ENCODE results near the gene HCN1.
"Not testable (repeated sequence)": the region's sequence is repeated elsewhere in the genome, so short reads cannot be mapped to it uniquely, and the experiment has no call there.

HCN1 gene

GRCh38 chr5:45677524-45677923 is 18.7 kb downstream of the HCN1 start:
- Mint-ChIP-seq H3K27ac (no peak overlapping the region), H3K27me3 (no peaks in the 10 kb centered on the region), H3K4me3 (no peak overlapping the region), H3K36me3 (no peaks in the 10 kb centered on the region), H3K9me3 (peaks cover 4% of the 10 kb centered on the region), H3K4me1 (no peaks in the 10 kb centered on the region)
- DNase-seq (ENCODE audit: low spot score in 2 of 2) = no peak
- no peak for ATAC-seq (ENCODE audit: low read depth)

- DNase-seq (ENCODE audit: low spot score in 2 of 2) (no peak), ATAC-seq (ENCODE audit: low read depth) (no peak)
- Mint-ChIP-seq H3K4me3 (no peak overlapping the region), H3K36me3 (no peaks in the 10 kb centered on the region), H3K27ac (no peak overlapping the region), H3K4me1 (no peaks in the 10 kb centered on the region), H3K27me3 (no peaks in the 10 kb centered on the region), H3K9me3 (peaks cover 8% of the 10 kb centered on the region)
Observed at GRCh38 chr5:45672271-45672670, 23.9 kb downstream of the HCN1 start.

- H3K9me3 Mint-ChIP-seq = peaks cover 3% of the 10 kb centered on the region
- DNase-seq (ENCODE audit: low spot score in 2 of 2) (no peak), ATAC-seq (ENCODE audit: low read depth) (no peak)
- no peak overlapping the region for H3K27ac Mint-ChIP-seq
- H3K4me1 Mint-ChIP-seq = no peaks in the 10 kb centered on the region
- no peaks in the 10 kb centered on the region for H3K36me3 Mint-ChIP-seq
- no peak overlapping the region for H3K4me3 Mint-ChIP-seq
- H3K27me3 Mint-ChIP-seq = no peaks in the 10 kb centered on the region
Observed at GRCh38 chr5:45648744-45649143, 47.4 kb downstream of the HCN1 start.

- H3K4me1 Mint-ChIP-seq = no peaks in the 10 kb centered on the region
- H3K27me3 Mint-ChIP-seq = no peaks in the 10 kb centered on the region
- H3K4me3 Mint-ChIP-seq = no peak overlapping the region
- no peaks in the 10 kb centered on the region for H3K36me3 Mint-ChIP-seq
- no peak overlapping the region for H3K27ac Mint-ChIP-seq
- DNase-seq (ENCODE audit: low spot score in 2 of 2) (no peak), ATAC-seq (ENCODE audit: low read depth) (no peak)
- peaks cover 4% of the 10 kb centered on the region for H3K9me3 Mint-ChIP-seq
Observed at GRCh38 chr5:45643056-45643455, 53.1 kb downstream of the HCN1 start.

DNA sequence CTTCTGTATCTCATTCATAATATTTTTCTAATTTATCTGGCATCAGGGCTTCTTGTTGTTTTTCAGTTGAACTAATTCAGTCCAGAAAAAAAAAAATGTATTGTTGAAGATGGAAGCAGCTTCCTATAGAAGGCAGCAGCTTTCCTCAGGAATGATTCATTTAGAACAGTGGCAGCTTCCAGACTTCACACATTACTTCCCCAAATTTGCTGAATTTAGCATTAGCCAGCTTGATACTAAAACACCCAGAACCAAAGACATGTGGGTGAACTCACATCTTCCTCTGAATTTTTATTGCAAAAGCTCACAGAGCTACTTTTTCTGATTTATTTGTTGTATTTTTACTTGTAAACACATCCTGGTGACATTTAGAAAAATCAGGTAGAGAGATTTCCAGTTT is 53.8 kb downstream of the HCN1 start:
- Mint-ChIP-seq H3K9me3 (peaks cover 7% of the 10 kb centered on the region), H3K4me1 (no peaks in the 10 kb centered on the region), H3K27me3 (no peaks in the 10 kb centered on the region), H3K36me3 (no peaks in the 10 kb centered on the region), H3K27ac (no peak overlapping the region), H3K4me3 (no peak overlapping the region)
- ATAC-seq (ENCODE audit: low read depth) (no peak), DNase-seq (ENCODE audit: low spot score in 2 of 2) (no peak)

DNA sequence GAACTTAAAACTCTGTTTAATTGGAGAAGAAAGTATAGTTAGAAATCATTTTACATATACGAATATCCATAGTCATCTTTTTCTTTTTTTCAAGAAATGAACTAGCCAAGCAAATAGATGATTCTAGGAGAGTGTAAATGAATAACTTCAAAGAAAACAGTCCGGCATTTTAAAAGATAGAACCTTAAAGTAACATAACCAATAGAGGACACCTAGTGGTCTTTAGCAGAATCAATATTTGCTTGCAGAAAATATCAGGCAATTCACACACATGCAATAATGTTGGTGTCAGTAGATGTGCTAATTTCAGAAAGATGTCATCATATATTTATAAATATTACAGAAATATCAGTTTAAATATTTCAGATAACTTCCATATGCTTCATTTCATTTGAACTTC is 57.1 kb downstream of the HCN1 start:
- no peak for ATAC-seq (ENCODE audit: low read depth)
- Mint-ChIP-seq H3K27ac (no peak overlapping the region), H3K4me3 (no peak overlapping the region), H3K9me3 (peaks cover 10% of the 10 kb centered on the region), H3K4me1 (no peaks in the 10 kb centered on the region), H3K36me3 (no peaks in the 10 kb centered on the region), H3K27me3 (no peaks in the 10 kb centered on the region)
- DNase-seq (ENCODE audit: low spot score in 2 of 2) = no peak

- Mint-ChIP-seq H3K27me3 (no peaks in the 10 kb centered on the region), H3K4me3 (no peak overlapping the region), H3K27ac (no peak overlapping the region), H3K36me3 (no peaks in the 10 kb centered on the region), H3K9me3 (peaks cover 4% of the 10 kb centered on the region), H3K4me1 (no peaks in the 10 kb centered on the region)
- no peak for ATAC-seq (ENCODE audit: low read depth)
- no peak for DNase-seq (ENCODE audit: low spot score in 2 of 2)
Observed at GRCh38 chr5:45627076-45627656, 69.0 kb downstream of the HCN1 start.

DNA sequence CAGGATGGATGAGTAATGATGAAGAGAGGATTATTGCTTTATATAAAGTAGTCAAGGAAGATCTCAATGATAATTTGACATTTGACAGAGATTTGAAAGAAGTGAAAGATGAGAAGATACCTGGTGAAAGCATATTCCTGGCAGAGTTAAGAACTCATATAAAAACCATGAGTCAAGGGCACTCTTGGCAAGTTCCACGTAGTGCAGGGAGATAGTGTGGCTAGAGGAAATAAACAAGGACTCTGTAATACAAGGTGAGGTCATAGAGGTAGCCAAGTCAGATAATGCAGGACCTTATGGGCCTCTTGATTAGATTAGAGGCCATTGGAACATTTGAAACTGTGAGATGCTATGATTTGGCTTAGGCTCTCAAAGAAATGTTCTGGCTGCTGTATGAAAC is 72.3 kb downstream of the HCN1 start:
- Mint-ChIP-seq H3K36me3 (no peaks in the 10 kb centered on the region), H3K4me3 (no peak overlapping the region), H3K27ac (no peak overlapping the region), H3K4me1 (no peaks in the 10 kb centered on the region), H3K27me3 (no peaks in the 10 kb centered on the region), H3K9me3 (peaks cover 4% of the 10 kb centered on the region)
- DNase-seq (ENCODE audit: low spot score in 2 of 2) (no peak), ATAC-seq (ENCODE audit: low read depth) (no peak)

- ATAC-seq (ENCODE audit: low read depth) (no peak), DNase-seq (ENCODE audit: low spot score in 2 of 2) (no peak)
- H3K9me3 Mint-ChIP-seq = peaks cover 10% of the 10 kb centered on the region
- no peaks in the 10 kb centered on the region for H3K36me3 Mint-ChIP-seq
- no peaks in the 10 kb centered on the region for H3K27me3 Mint-ChIP-seq
- H3K4me1 Mint-ChIP-seq = no peaks in the 10 kb centered on the region
- H3K4me3 Mint-ChIP-seq = no peak overlapping the region
- H3K27ac Mint-ChIP-seq = no peak overlapping the region
Observed at GRCh38 chr5:45622365-45622764, 73.8 kb downstream of the HCN1 start.

GRCh38 chr5:45617859-45618416 is 78.2 kb downstream of the HCN1 start:
- ATAC-seq (ENCODE audit: low read depth) (no peak), DNase-seq (ENCODE audit: low spot score in 2 of 2) (no peak)
- no peak overlapping the region for H3K27ac Mint-ChIP-seq
- H3K9me3 Mint-ChIP-seq = peaks cover 6% of the 10 kb centered on the region
- no peaks in the 10 kb centered on the region for H3K36me3 Mint-ChIP-seq
- H3K4me3 Mint-ChIP-seq = no peak overlapping the region
- no peaks in the 10 kb centered on the region for H3K4me1 Mint-ChIP-seq
- no peaks in the 10 kb centered on the region for H3K27me3 Mint-ChIP-seq

DNA sequence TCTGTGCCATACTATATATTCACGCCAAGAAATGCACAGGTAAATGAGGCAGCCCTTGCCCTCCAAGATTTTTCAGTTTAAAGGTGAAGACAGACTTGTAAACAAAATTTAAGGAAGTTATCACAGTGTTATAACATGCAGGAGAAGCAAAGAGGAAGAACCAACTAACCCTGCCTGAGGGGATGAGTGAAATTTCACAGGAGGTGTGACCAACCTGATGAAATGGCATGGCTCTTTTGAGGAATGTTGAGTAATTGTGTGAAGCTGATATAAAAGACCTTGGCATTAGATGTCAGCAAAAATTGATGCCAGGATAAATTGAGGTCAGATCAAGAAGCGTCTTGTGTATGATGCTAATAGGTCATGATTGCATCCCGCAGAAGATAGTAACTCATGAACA is 86.5 kb downstream of the HCN1 start:
- H3K9me3 Mint-ChIP-seq = no peaks in the 10 kb centered on the region
- DNase-seq (ENCODE audit: low spot score in 2 of 2) (no peak), ATAC-seq (ENCODE audit: low read depth) (no peak)
- H3K36me3 Mint-ChIP-seq = no peaks in the 10 kb centered on the region
- no peaks in the 10 kb centered on the region for H3K4me1 Mint-ChIP-seq
- H3K27ac Mint-ChIP-seq = no peak overlapping the region
- no peak overlapping the region for H3K4me3 Mint-ChIP-seq
- no peaks in the 10 kb centered on the region for H3K27me3 Mint-ChIP-seq

DNA sequence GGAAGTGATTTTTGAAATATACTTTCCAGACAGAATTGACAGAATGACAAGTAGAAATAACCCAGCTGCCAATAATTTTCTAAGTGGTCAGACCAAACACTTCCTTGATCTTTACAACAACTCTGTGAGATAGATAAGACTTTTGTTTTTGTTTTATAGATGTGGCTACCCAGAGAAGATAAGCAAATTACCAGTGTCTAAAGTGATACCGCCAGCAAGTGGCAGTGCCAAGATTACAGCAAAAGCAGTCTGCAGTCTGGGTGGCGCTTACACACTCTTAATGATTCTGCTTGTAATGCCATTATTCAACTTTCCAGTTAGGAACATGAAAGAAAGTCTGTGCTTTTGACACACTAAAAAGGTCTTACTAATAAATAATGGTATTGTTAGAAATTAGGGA is 92.1 kb downstream of the HCN1 start:
- Mint-ChIP-seq H3K27ac (no peak overlapping the region), H3K36me3 (no peaks in the 10 kb centered on the region), H3K4me1 (no peaks in the 10 kb centered on the region), H3K27me3 (no peaks in the 10 kb centered on the region), H3K4me3 (no peak overlapping the region), H3K9me3 (peaks cover 1% of the 10 kb centered on the region)
- ATAC-seq (ENCODE audit: low read depth) (no peak), DNase-seq (ENCODE audit: low spot score in 2 of 2) (no peak)

DNA sequence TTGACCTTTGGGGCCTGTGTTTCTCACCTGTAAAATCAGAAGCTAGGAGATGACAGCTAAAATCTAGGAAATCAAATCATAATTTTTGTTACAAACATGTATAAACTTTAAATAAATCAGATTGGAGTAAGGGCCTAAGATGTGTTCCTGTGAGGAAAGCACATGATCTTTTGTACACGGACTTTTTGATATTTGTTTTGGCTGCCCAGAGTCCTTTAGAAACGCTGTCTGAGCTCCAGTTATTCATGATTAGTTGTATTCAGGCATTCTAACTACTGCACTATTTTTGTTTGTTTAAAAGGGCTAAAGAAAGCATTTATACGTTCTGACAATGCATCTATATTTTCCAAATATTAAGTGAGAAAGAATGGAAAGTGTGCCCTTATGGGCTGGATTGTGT is 94.8 kb downstream of the HCN1 start:
- no peaks in the 10 kb centered on the region for H3K36me3 Mint-ChIP-seq
- no peak for ATAC-seq (ENCODE audit: low read depth)
- no peak for DNase-seq (ENCODE audit: low spot score in 2 of 2)
- no peaks in the 10 kb centered on the region for H3K27me3 Mint-ChIP-seq
- H3K4me3 Mint-ChIP-seq = no peak overlapping the region
- H3K4me1 Mint-ChIP-seq = no peaks in the 10 kb centered on the region
- peaks cover 1% of the 10 kb centered on the region for H3K9me3 Mint-ChIP-seq
- H3K27ac Mint-ChIP-seq = no peak overlapping the region

DNA sequence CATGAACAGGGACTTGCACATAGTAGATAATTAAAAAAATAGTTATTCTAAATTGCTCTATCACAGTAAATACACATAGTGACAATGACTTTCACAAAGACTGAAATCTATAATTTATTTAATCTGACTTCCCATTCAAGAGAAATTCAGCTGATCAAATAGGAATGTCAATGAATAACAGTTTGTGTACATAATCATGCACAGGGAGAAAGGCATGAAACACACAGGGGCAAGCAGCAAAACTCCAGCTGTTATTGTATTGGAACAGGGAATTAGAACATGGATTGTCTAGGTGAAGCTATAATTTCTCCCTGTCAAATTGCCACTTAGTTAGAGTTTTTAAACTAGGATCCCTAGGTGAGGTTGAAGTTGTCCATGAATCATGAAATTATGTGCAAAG is 99.9 kb downstream of the HCN1 start:
- no peak overlapping the region for H3K4me3 Mint-ChIP-seq
- H3K27me3 Mint-ChIP-seq = no peaks in the 10 kb centered on the region
- ATAC-seq (ENCODE audit: low read depth) (no peak), DNase-seq (ENCODE audit: low spot score in 2 of 2) (no peak)
- peaks cover 5% of the 10 kb centered on the region for H3K9me3 Mint-ChIP-seq
- no peak overlapping the region for H3K27ac Mint-ChIP-seq
- H3K4me1 Mint-ChIP-seq = no peaks in the 10 kb centered on the region
- no peaks in the 10 kb centered on the region for H3K36me3 Mint-ChIP-seq

DNA sequence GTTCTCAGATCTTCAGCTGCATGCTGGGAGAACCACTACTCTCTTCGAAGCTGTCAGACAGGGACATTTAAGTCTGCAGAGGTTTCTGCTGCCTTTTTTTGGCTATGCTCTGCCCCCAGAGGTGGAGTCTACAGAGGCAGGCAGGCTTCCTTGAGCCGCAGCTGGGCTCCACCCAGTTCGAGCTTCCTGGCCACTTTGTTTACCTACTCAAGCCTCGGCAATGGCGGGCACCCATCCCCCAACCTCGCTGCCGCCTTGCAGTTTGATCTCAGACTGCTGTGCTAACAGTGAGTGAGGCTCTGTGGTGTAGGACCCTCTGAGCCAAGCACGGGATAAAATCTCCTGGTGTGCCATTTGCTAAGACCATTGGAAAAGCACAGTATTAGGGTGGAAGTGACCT is 110.2 kb downstream of the HCN1 start:
- not testable (repeated sequence) for H3K27ac Mint-ChIP-seq; H3K27me3 Mint-ChIP-seq; H3K36me3 Mint-ChIP-seq; ATAC-seq (ENCODE audit: low read depth); DNase-seq (ENCODE audit: low spot score in 2 of 2); H3K9me3 Mint-ChIP-seq; H3K4me1 Mint-ChIP-seq; H3K4me3 Mint-ChIP-seq
